ENCODE results near the gene C19orf38. TPM values are rescaled to one million over a fixed set of nuclear protein-coding genes. Genes with fewer than 3 reads are reported as not detected.

C19orf38 gene
- total and polyA plus RNA-seq, 2 donors, result 5.4 to 7.1 TPM

- 97% methylated on average over 11 of the region's 11 CpGs for WGBS
These were observed 70.1 kb downstream of the C19orf38 start for GRCh38 chr19:10918359-10918758.

More at GRCh38 chr19:10918359-10918758, 70.1 kb downstream of the C19orf38 start:
- no peaks in the 10 kb centered on the region for H3K9me3 ChIP-seq (ENCODE audit: control insufficient read depth in 2 of 2, insufficient read depth in 1 of 2, low read length in 1 of 2)
- H3K4me3 ChIP-seq (ENCODE audit: low read length in 2 of 2), result no peak overlapping the region
- peaks cover 0 to 3% of the 10 kb centered on the region in 2 donors for H3K4me1 ChIP-seq (ENCODE audit: control insufficient read depth in 2 of 2, insufficient read depth in 2 of 2, low read length in 2 of 2)
- H3K27me3 ChIP-seq (ENCODE audit: control insufficient read depth in 2 of 2, insufficient read depth in 1 of 2, low read length in 1 of 2), result no peaks in the 10 kb centered on the region
- no peak for DNase-seq (ENCODE audit: low read depth in 6 of 9, low spot score in 9 of 9)
- H3K36me3 ChIP-seq (ENCODE audit: control insufficient read depth in 2 of 2, insufficient read depth in 2 of 2, low read length in 1 of 2), result peaks cover 54 to 56% of the 10 kb centered on the region in 2 donors
- no peak overlapping the region for H3K27ac ChIP-seq (ENCODE audit: low read depth in 1 of 2, low read length in 1 of 2)

Other genes starting within 250 kb of the C19orf38 start
- gene SLC44A2, start 222.9 kb upstream of the C19orf38 start, total RNA-seq, result 25.6 TPM
- 78.4 TPM for gene SLC44A2, start 222.9 kb upstream of the C19orf38 start, polyA plus RNA-seq
- gene ILF3, start 194.1 kb upstream of the C19orf38 start, total RNA-seq, result 60.7 TPM
- gene ILF3, start 194.1 kb upstream of the C19orf38 start, polyA plus RNA-seq, result 185 TPM
- 21.1 TPM for gene QTRT1, start 147.0 kb upstream of the C19orf38 start, total RNA-seq
- gene QTRT1, start 147.0 kb upstream of the C19orf38 start, polyA plus RNA-seq, result 72.1 TPM
- gene DNM2, start 130.3 kb upstream of the C19orf38 start, total RNA-seq, result 49.0 TPM
- gene DNM2, start 130.3 kb upstream of the C19orf38 start, polyA plus RNA-seq, result 102 TPM
- gene TMED1, start 12.2 kb upstream of the C19orf38 start, total RNA-seq, result 22.0 TPM
- gene TMED1, start 12.2 kb upstream of the C19orf38 start, polyA plus RNA-seq, result 19.4 TPM
- gene CARM1, start 23.1 kb downstream of the C19orf38 start, total RNA-seq, result 7.0 TPM
- 30.8 TPM for gene CARM1, start 23.1 kb downstream of the C19orf38 start, polyA plus RNA-seq
- 28.8 TPM for gene YIPF2, start 80.2 kb downstream of the C19orf38 start, total RNA-seq
- gene YIPF2, start 80.2 kb downstream of the C19orf38 start, polyA plus RNA-seq, result 40.2 TPM
- gene TIMM29, start 80.4 kb downstream of the C19orf38 start, total RNA-seq, result 23.6 TPM
- gene TIMM29, start 80.4 kb downstream of the C19orf38 start, polyA plus RNA-seq, result 24.0 TPM
- gene SMARCA4, start 112.6 kb downstream of the C19orf38 start, total RNA-seq, result 76.6 TPM
- gene SMARCA4, start 112.6 kb downstream of the C19orf38 start, polyA plus RNA-seq, result 88.0 TPM
- 7.0 TPM for gene LDLR, start 241.0 kb downstream of the C19orf38 start, total RNA-seq
- 7.5 TPM for gene LDLR, start 241.0 kb downstream of the C19orf38 start, polyA plus RNA-seq